Measurements from ENCODE around the gene SATL1. TPM values are rescaled to one million over a fixed set of nuclear protein-coding genes. Genes with fewer than 3 reads are reported as not detected.
A peak's percentile ranks its signal among the peaks of the same experiment; 100 is the strongest.

Gene SATL1
- total and polyA plus RNA-seq, 2 donors (not counting 3 experiments of a cell fraction or from before 2014, with no cell fraction given): not detected

GRCh38 chrX:85244450-85245211 lies 1.1 kb upstream of the SATL1 start:
- FAIRE-seq (peak; percentile 70), DNase-seq (ENCODE audit: low read depth, low spot score) (peak; percentile 30)
- no TSS peak for BruUV-seq (replicated peaks)
- H3K4me3 ChIP-seq (replicated peaks in 1 of 3; ENCODE audit: insufficient read depth in 1 of 3, low read depth in 1 of 3, low read length in 3 of 3): peak overlapping the region; percentile 62 to 70 (median 68)
- H3K36me3 ChIP-seq (ENCODE audit: control insufficient read depth in 2 of 2, extremely low read depth in 1 of 2, insufficient read depth in 2 of 2, low read length in 2 of 2): no peaks in the 10 kb centered on the region
- ChIA-PET CTCF (interaction anchor here (0.6 to 2.0 kb wide), 3 partner anchors 134 to 891 kb away, joined by 3 to 4 read pairs (median 3); no protein-coding TSS in a partner anchor), POLR2A (no interaction called here)
- no peaks in the 10 kb centered on the region for H3K9me1 ChIP-seq (replicated peaks; ENCODE audit: control insufficient read depth, extremely low read depth, insufficient read depth, low read length)
- peak overlapping the region; percentile 38 for H3K27ac ChIP-seq (ENCODE audit: insufficient read depth, low read depth, low read length)
- intact Hi-C loops (cut with micrococcal nuclease) (no loop called here), dilution Hi-C loops (cut with MboI; ENCODE audit: extremely low pct_ligation_motif_present, low sequenced_read_pairs) (no loop called here)
- H3K4me1 ChIP-seq (ENCODE audit: control insufficient read depth, extremely low read depth, insufficient read depth, low read length): no peaks in the 10 kb centered on the region
- TF ChIP-seq CTCF (IDR thresholded peaks at IDR 0.05; ENCODE audit: extremely low read depth in 1 of 2, insufficient read depth in 1 of 2, low read depth in 1 of 2, low read length in 2 of 2) (no peak), MYC (IDR thresholded peaks at IDR 0.05; ENCODE audit: low read depth, low read length) (no peak), POLR2A (IDR thresholded peaks at IDR 0.05; ENCODE audit: low read depth, low read length) (no peak), FOS (IDR thresholded peaks at IDR 0.05; ENCODE audit: borderline replicate concordance, insufficient read depth, low read length) (no peak), POLR2AphosphoS5 (IDR thresholded peaks at IDR 0.05; ENCODE audit: insufficient read depth, low read depth, low read length) (no peak), MAX (IDR thresholded peaks at IDR 0.05; ENCODE audit: insufficient read depth, insufficient read length) (no peak), JUN (IDR thresholded peaks at IDR 0.05; ENCODE audit: borderline replicate concordance, insufficient read depth, insufficient read length, low read depth) (no peak), GATA2 (IDR thresholded peaks at IDR 0.05; ENCODE audit: insufficient read depth, insufficient read length, low read depth, low read length) (no peak), EZH2 (IDR thresholded peaks at IDR 0.05; ENCODE audit: borderline replicate concordance, low read depth, low read length, severe bottlenecking) (no peak)
- H3K9me3 ChIP-seq (replicated peaks; ENCODE audit: control insufficient read depth, insufficient read depth, low read length): no peaks in the 10 kb centered on the region
- H4K20me1 ChIP-seq (replicated peaks; ENCODE audit: control insufficient read depth, extremely low read depth, insufficient read depth, low read length): no peaks in the 10 kb centered on the region
- peak overlapping the region; percentile 87 for H3K4me2 ChIP-seq (ENCODE audit: insufficient read depth, low read length)
- H2AFZ ChIP-seq (ENCODE audit: low read depth, low read length): peak overlapping the region; percentile 80
- H3K79me2 ChIP-seq (ENCODE audit: control insufficient read depth, insufficient read depth, low read length): no peaks in the 10 kb centered on the region
- peak overlapping the region; percentile 85 for H3K9ac ChIP-seq (replicated peaks; ENCODE audit: extremely low read depth, insufficient read depth, low read length)
- H3K27me3 ChIP-seq (ENCODE audit: control insufficient read depth in 2 of 2, insufficient read depth in 2 of 2, low read length in 2 of 2): no peaks in the 10 kb centered on the region

Data from endothelial cell of umbilical vein (primary cell).